Adrenal gland (tissue), 12 donors: Measurements from ENCODE around the gene LCN10. TPM values are rescaled to one million over a fixed set of nuclear protein-coding genes. Genes with fewer than 3 reads are reported as not detected.
"Not testable (repeated sequence)": the region's sequence is repeated elsewhere in the genome, so short reads cannot be mapped to it uniquely, and the experiment has no call there.

Source experiments
- DNase-seq, 7 donors: peaks; one replicate each; pipeline ENCODE4 v3.0.0-alpha.2; 2019 to 2020
- H3K27ac ChIP-seq, 5 donors: fragments of 200-600 bp; sonication (generic) in 4 of 5; 1 replicate in 3 of 5; 2 replicates in 2 of 5; pipeline versions ENCODE4 v1.5.1 to v1.8.0; 2016 to 2020; ENCODE audit warnings: mild to moderate bottlenecking in 1 of 5
- H3K27me3 ChIP-seq: fragments of 200-600 bp; 2 replicates; pipeline ENCODE4 v1.8.0; 2021
- H3K36me3 ChIP-seq, 2 donors: fragments of 200-600 bp; replicated peaks in 1 of 2; 1 replicate in 1 of 2; 2 replicates in 1 of 2; pipeline versions ENCODE4 v1.5.1 to v1.8.0; 2018 to 2022
- H3K4me1 ChIP-seq, 2 donors: fragments of 200-600 bp; replicated peaks in 1 of 2; 1 replicate in 1 of 2; 2 replicates in 1 of 2; pipeline versions ENCODE4 v1.5.1 to v1.8.0; 2018 to 2021
- H3K4me3 ChIP-seq, 4 donors: fragments of 200-600 bp; sonication (generic) in 3 of 4; one replicate each; pipeline ENCODE4 v1.5.1; 2016 to 2018
- H3K9me3 ChIP-seq, 3 donors: fragments of 200-600 bp; sonication (generic) in 1 of 3; replicated peaks in 1 of 3; 1 replicate in 2 of 3; 2 replicates in 1 of 3; pipeline versions ENCODE4 v1.5.1 to v1.8.0; 2016 to 2021
- CTCF ChIP-seq, 6 experiments: fragments of 450-650 bp in 4 of 6; fragments of 200-600 bp in 2 of 6; sonication (generic) in 1 of 6; IDR thresholded peaks; 1 replicate in 5 of 6; 2 replicates in 1 of 6; pipeline versions ENCODE4 v1.5.1 to v1.8.0; 2016 to 2021; ENCODE audit warnings: antibody characterized with exemption in 6 of 6, mild to moderate bottlenecking in 2 of 6, moderate library complexity in 1 of 6
- POLR2A ChIP-seq, 2 donors: fragments of 450-650 bp; IDR thresholded peaks; one replicate each; pipeline ENCODE4 v1.6.1; 2017; ENCODE audit warnings: antibody characterized with exemption in 2 of 2, mild to moderate bottlenecking in 2 of 2, moderate library complexity in 1 of 2
- WGBS, 4 donors: extraction: QIAGEN DNeasy Blood & Tissue Kit in 2 of 4; methylation state at CpG; one replicate each; pipeline versions ENCODE4 v1.1.5 to v1.1.7; 2013 to 2017; 5-methylcytosine and 5-hydroxymethylcytosine counted together
- intact Hi-C, 2 donors: fragments of 100-400 bp; cut with DNase I; formaldehyde crosslinking; loops; one replicate each; pipeline versions ENCODE4 v1.14.1 to v1.15.0; 2022 to 2023
- polyA plus RNA-seq, 3 donors: library from polyadenylated mRNA; stranded (reverse); fragments of 200-250 nt in 2 of 3; fragments of 350-450 nt in 1 of 3; fragmentation: Illumina TruSeq in 1 of 3; extraction: RNeasy Lipid Tissue Mini Kit (QIAGEN cat#74804) in 1 of 3; gene quantifications; one replicate each; pipeline ENCODE4 v1.2.3, GENCODE V29; 2013 to 2014
- total RNA-seq, 9 donors: library from RNA; depleted of rRNA in 4 of 9; stranded (reverse); fragments of >200 nt in 4 of 9; fragments of 120-200 nt in 1 of 9; fragmentation: NEBNext Ultra II Directional in 1 of 9; extraction: Animal tissue kit (Norgen Biotek cat#: 25700) in 1 of 9; gene quantifications; one replicate each; pipeline versions ENCODE4 v1.1.0 to v1.2.4, GENCODE V29; 2013 to 2023
- donor health status: healthy with polysubstance abuse.
- donor health status: Bipolar disorder and iron deficiency.
- donor health status: DM: yes; HTN: yes; CAD: no.
- donor health status: DM: no; HTN: no; CAD: no.
- donor health status: DM: no; HTN: no; CAD: no.
- donor health status: DM: yes; HTN: yes; CAD: no.

Gene LCN10
- total and polyA plus RNA-seq, 12 donors = 0.11 to 9.5 (median 0.84) TPM; not detected in 6

- Histone ChIP-seq H3K27me3 (no peaks in the 10 kb centered on the region), H3K27ac (no peak overlapping the region), H3K4me3 (no peak overlapping the region), H3K9me3 (no peaks in the 10 kb centered on the region), H3K4me1 (peaks cover 5 to 18% of the 10 kb centered on the region in 2 donors), H3K36me3 (peaks cover 0 to 5% of the 10 kb centered on the region in 2 donors)
- no peak for DNase-seq
- WGBS, 4 donors = 63 to 79% (median 69%) methylated on average over 3 of the region's 3 CpGs
- TF ChIP-seq CTCF (IDR thresholded peaks at IDR 0.05) = no peak
- TF ChIP-seq POLR2A (IDR thresholded peaks at IDR 0.05) = no peak
- intact Hi-C loops = loop anchor here (5.0 to 10.0 kb wide), 3 partner anchors 243 to 445 kb away; partner anchors contain the start of genes FUT7 (in 1 of the 2) and SLC34A3 (in 1 of the 2)
These were observed 46.8 kb upstream of the LCN10 start for GRCh38 chr9:136789523-136789937.

GRCh38 chr9:136788644-136789522 is 46.1 kb upstream of the LCN10 start:
- not testable (repeated sequence) for H3K36me3 ChIP-seq, H3K9me3 ChIP-seq, H3K27me3 ChIP-seq, H3K4me3 ChIP-seq, H3K27ac ChIP-seq
- H3K4me1 ChIP-seq = peaks cover 5 to 18% of the 10 kb centered on the region in 2 donors
- DNase-seq = peak in 1 of 7 donors; percentile 54
- intact Hi-C loops = loop anchor here (5.0 to 10.0 kb wide), 3 partner anchors 243 to 446 kb away; partner anchors contain the start of genes FUT7 (in 1 of the 2) and SLC34A3 (in 1 of the 2)
- 70 to 82% (median 74%) methylated on average over 25 to 27 of the region's 27 CpGs for WGBS, 4 donors

- Histone ChIP-seq H3K9me3 (no peaks in the 10 kb centered on the region), H3K27ac (no peak overlapping the region), H3K27me3 (no peaks in the 10 kb centered on the region), H3K4me1 (peaks cover 5 to 18% of the 10 kb centered on the region in 2 donors), H3K36me3 (peaks cover 0 to 4% of the 10 kb centered on the region in 2 donors), H3K4me3 (no peak overlapping the region)
- 16 to 20% (median 17%) methylated on average over 21 of the region's 21 CpGs for WGBS, 4 donors
- TF ChIP-seq POLR2A (IDR thresholded peaks at IDR 0.05) = no peak
- TF ChIP-seq CTCF (IDR thresholded peaks at IDR 0.05) = peak; percentile 72 to 94 (median 88)
- peak; percentile 57 to 85 (median 67) for DNase-seq
- intact Hi-C loops = loop anchor here (5.0 to 10.0 kb wide), 3 partner anchors 244 to 447 kb away; partner anchors contain the start of genes FUT7 (in 1 of the 2) and SLC34A3 (in 1 of the 2)
These were observed 45.1 kb upstream of the LCN10 start for GRCh38 chr9:136787690-136788400.

DNA sequence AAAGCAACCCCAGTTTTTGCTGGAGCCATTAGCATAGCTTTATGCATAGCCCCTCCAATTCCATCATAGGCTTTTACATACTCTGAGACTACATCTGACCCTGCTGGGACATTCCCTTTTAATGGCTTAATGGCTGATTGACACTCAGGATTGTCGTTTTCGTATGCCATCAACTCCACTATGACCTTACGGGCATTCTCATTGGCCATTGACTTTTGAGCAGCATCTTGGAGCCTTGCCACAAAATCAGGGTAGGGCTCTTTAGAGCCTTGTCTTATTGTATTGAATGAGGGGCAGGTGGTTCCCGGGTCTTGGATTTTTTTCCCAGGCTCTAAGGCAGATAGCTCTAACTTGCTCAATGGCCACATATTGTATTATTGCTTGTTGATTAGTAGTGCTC is 44.2 kb upstream of the LCN10 start:
- not testable (repeated sequence) for H3K27ac ChIP-seq, H3K4me3 ChIP-seq, H3K36me3 ChIP-seq, H3K27me3 ChIP-seq, H3K9me3 ChIP-seq, DNase-seq
- intact Hi-C loops = loop anchor here (5.0 to 10.0 kb wide), 3 partner anchors 245 to 448 kb away; partner anchors contain the start of genes FUT7 (in 1 of the 2) and SLC34A3 (in 1 of the 2)
- 43 to 50% (median 46%) methylated on average over 4 of the region's 4 CpGs for WGBS, 4 donors
- peaks cover 5 to 16% of the 10 kb centered on the region in 2 donors for H3K4me1 ChIP-seq

DNA sequence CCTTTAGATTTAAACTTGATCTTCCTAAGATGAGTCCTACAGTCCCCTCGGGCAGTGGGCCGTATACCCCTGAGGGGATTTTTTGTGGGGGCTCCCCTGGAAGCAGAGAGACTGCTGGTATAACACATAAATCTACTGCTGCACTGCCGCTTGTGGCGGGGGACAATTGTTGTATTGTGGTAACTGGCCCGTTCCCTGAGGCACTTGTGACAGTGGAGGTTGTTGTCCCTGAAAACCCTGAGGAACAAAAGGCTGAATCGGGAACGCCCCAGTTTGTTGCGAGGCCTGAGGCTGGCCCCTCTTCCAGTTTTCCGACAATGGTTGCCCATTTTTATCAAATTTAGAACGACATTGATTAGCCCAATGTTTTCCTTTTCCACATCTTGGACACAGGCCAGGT is 43.7 kb upstream of the LCN10 start:
- intact Hi-C loops = loop anchor here (5.0 to 10.0 kb wide), 3 partner anchors 246 to 448 kb away; partner anchors contain the start of genes FUT7 (in 1 of the 2) and SLC34A3 (in 1 of the 2)
- H3K27ac ChIP-seq = no peak overlapping the region
- no peaks in the 10 kb centered on the region for H3K9me3 ChIP-seq
- no peaks in the 10 kb centered on the region for H3K27me3 ChIP-seq
- WGBS, 4 donors = 65 to 75% (median 71%) methylated on average over 10 of the region's 10 CpGs
- no peak overlapping the region for H3K4me3 ChIP-seq
- no peak for DNase-seq
- H3K4me1 ChIP-seq = peaks cover 5 to 10% of the 10 kb centered on the region in 2 donors
- no peak for TF ChIP-seq POLR2A (IDR thresholded peaks at IDR 0.05)
- TF ChIP-seq CTCF (IDR thresholded peaks at IDR 0.05) = no peak
- H3K36me3 ChIP-seq = no peaks in the 10 kb centered on the region

GRCh38 chr9:136785565-136786355 is 43.0 kb upstream of the LCN10 start:
- not testable (repeated sequence) for H3K27me3 ChIP-seq, H3K4me1 ChIP-seq, H3K4me3 ChIP-seq, H3K36me3 ChIP-seq, H3K9me3 ChIP-seq
- intact Hi-C loops = loop anchor here (5.0 to 10.0 kb wide), 3 partner anchors 247 to 449 kb away; partner anchors contain the start of genes FUT7 (in 1 of the 2) and SLC34A3 (in 1 of the 2)
- H3K27ac ChIP-seq = peak overlapping the region in 3 of 5 donors; percentile 61 to 78 (median 74)
- 54 to 63% (median 57%) methylated on average over 21 to 23 of the region's 23 CpGs for WGBS, 4 donors
- peak in 6 of 7 donors; percentile 62 to 73 (median 68) for DNase-seq
